Measurements from ENCODE around the gene SYCP2L.
"Not testable (repeated sequence)": the region's sequence is repeated elsewhere in the genome, so short reads cannot be mapped to it uniquely, and the experiment has no call there.

The SYCP2L gene

GRCh38 chr6:10894958-10895357 is 8.1 kb downstream of the SYCP2L start:
- Histone ChIP-seq H3K9ac (ENCODE audit: low read depth in 1 of 2, low read length in 2 of 2) (no peak overlapping the region), H3K9me3 (ENCODE audit: control insufficient read depth in 2 of 2, low read length in 2 of 2) (no peaks in the 10 kb centered on the region), H3K27me3 (ENCODE audit: control insufficient read depth in 2 of 2, insufficient read depth in 2 of 2, low read length in 2 of 2) (peaks cover 0 to 1% of the 10 kb centered on the region in 2 donors), H3K27ac (ENCODE audit: low read depth in 2 of 2, low read length in 2 of 2) (no peak overlapping the region), H3K4me3 (ENCODE audit: low read length in 2 of 2) (no peak overlapping the region), H3K4me1 (ENCODE audit: control insufficient read depth in 2 of 2, insufficient read depth in 2 of 2, low read length in 2 of 2) (no peaks in the 10 kb centered on the region), H3K36me3 (ENCODE audit: control insufficient read depth in 2 of 2, insufficient read depth in 2 of 2, low read length in 2 of 2) (no peaks in the 10 kb centered on the region)

GRCh38 chr6:10896691-10897090 is 9.8 kb downstream of the SYCP2L start:
- no peak overlapping the region for H3K27ac ChIP-seq (ENCODE audit: low read depth in 2 of 2, low read length in 2 of 2)
- H3K9ac ChIP-seq (ENCODE audit: low read depth in 1 of 2, low read length in 2 of 2) = no peak overlapping the region
- peaks cover 0 to 1% of the 10 kb centered on the region in 2 donors for H3K27me3 ChIP-seq (ENCODE audit: control insufficient read depth in 2 of 2, insufficient read depth in 2 of 2, low read length in 2 of 2)
- no peaks in the 10 kb centered on the region for H3K9me3 ChIP-seq (ENCODE audit: control insufficient read depth in 2 of 2, low read length in 2 of 2)
- no peak overlapping the region for H3K4me3 ChIP-seq (ENCODE audit: low read length in 2 of 2)
- H3K36me3 ChIP-seq (ENCODE audit: control insufficient read depth in 2 of 2, insufficient read depth in 2 of 2, low read length in 2 of 2) = no peaks in the 10 kb centered on the region
- H3K4me1 ChIP-seq (ENCODE audit: control insufficient read depth in 2 of 2, insufficient read depth in 2 of 2, low read length in 2 of 2) = no peaks in the 10 kb centered on the region

GRCh38 chr6:10901770-10902169 is 14.9 kb downstream of the SYCP2L start:
- Histone ChIP-seq H3K27me3 (ENCODE audit: control insufficient read depth in 2 of 2, insufficient read depth in 2 of 2, low read length in 2 of 2) (no peaks in the 10 kb centered on the region), H3K9ac (ENCODE audit: low read depth in 1 of 2, low read length in 2 of 2) (no peak overlapping the region), H3K27ac (ENCODE audit: low read depth in 2 of 2, low read length in 2 of 2) (no peak overlapping the region)

GRCh38 chr6:10904015-10904414 is 17.2 kb downstream of the SYCP2L start:
- Histone ChIP-seq H3K9me3 (ENCODE audit: control insufficient read depth in 2 of 2, low read length in 2 of 2) (no peaks in the 10 kb centered on the region), H3K27me3 (ENCODE audit: control insufficient read depth in 2 of 2, insufficient read depth in 2 of 2, low read length in 2 of 2) (no peaks in the 10 kb centered on the region), H3K4me3 (ENCODE audit: low read length in 2 of 2) (no peak overlapping the region), H3K4me1 (ENCODE audit: control insufficient read depth in 2 of 2, insufficient read depth in 2 of 2, low read length in 2 of 2) (no peaks in the 10 kb centered on the region), H3K27ac (ENCODE audit: low read depth in 2 of 2, low read length in 2 of 2) (no peak overlapping the region), H3K9ac (ENCODE audit: low read depth in 1 of 2, low read length in 2 of 2) (no peak overlapping the region), H3K36me3 (ENCODE audit: control insufficient read depth in 2 of 2, insufficient read depth in 2 of 2, low read length in 2 of 2) (no peaks in the 10 kb centered on the region)

More at GRCh38 chr6:10901770-10902169, 14.9 kb downstream of the SYCP2L start:
- Histone ChIP-seq H3K4me3 (ENCODE audit: low read length in 2 of 2) (peak overlapping the region in 1 of 2 donors; percentile 48), H3K9me3 (ENCODE audit: control insufficient read depth in 2 of 2, low read length in 2 of 2) (no peaks in the 10 kb centered on the region), H3K4me1 (ENCODE audit: control insufficient read depth in 2 of 2, insufficient read depth in 2 of 2, low read length in 2 of 2) (no peaks in the 10 kb centered on the region), H3K36me3 (ENCODE audit: control insufficient read depth in 2 of 2, insufficient read depth in 2 of 2, low read length in 2 of 2) (no peaks in the 10 kb centered on the region)

GRCh38 chr6:10908228-10908627 is 21.4 kb downstream of the SYCP2L start:
- no peaks in the 10 kb centered on the region for H3K4me1 ChIP-seq (ENCODE audit: control insufficient read depth in 2 of 2, insufficient read depth in 2 of 2, low read length in 2 of 2)
- no peaks in the 10 kb centered on the region for H3K27me3 ChIP-seq (ENCODE audit: control insufficient read depth in 2 of 2, insufficient read depth in 2 of 2, low read length in 2 of 2)
- no peak overlapping the region for H3K4me3 ChIP-seq (ENCODE audit: low read length in 2 of 2)
- no peak overlapping the region for H3K9ac ChIP-seq (ENCODE audit: low read depth in 1 of 2, low read length in 2 of 2)
- no peak overlapping the region for H3K27ac ChIP-seq (ENCODE audit: low read depth in 2 of 2, low read length in 2 of 2)
- H3K9me3 ChIP-seq (ENCODE audit: control insufficient read depth in 2 of 2, low read length in 2 of 2) = no peaks in the 10 kb centered on the region
- no peaks in the 10 kb centered on the region for H3K36me3 ChIP-seq (ENCODE audit: control insufficient read depth in 2 of 2, insufficient read depth in 2 of 2, low read length in 2 of 2)

- not testable (repeated sequence) for H3K36me3 ChIP-seq (ENCODE audit: control insufficient read depth in 2 of 2, insufficient read depth in 2 of 2, low read length in 2 of 2); H3K4me3 ChIP-seq (ENCODE audit: low read length in 2 of 2); H3K4me1 ChIP-seq (ENCODE audit: control insufficient read depth in 2 of 2, insufficient read depth in 2 of 2, low read length in 2 of 2); H3K27me3 ChIP-seq (ENCODE audit: control insufficient read depth in 2 of 2, insufficient read depth in 2 of 2, low read length in 2 of 2); H3K9ac ChIP-seq (ENCODE audit: low read depth in 1 of 2, low read length in 2 of 2); H3K27ac ChIP-seq (ENCODE audit: low read depth in 2 of 2, low read length in 2 of 2); H3K9me3 ChIP-seq (ENCODE audit: control insufficient read depth in 2 of 2, low read length in 2 of 2)
Measured at GRCh38 chr6:10919520-10919919, 32.7 kb downstream of the SYCP2L start.

GRCh38 chr6:10933126-10933525 is 46.3 kb downstream of the SYCP2L start:
- no peaks in the 10 kb centered on the region for H3K9me3 ChIP-seq (ENCODE audit: control insufficient read depth in 2 of 2, low read length in 2 of 2)

GRCh38 chr6:10939840-10940239 is 53.0 kb downstream of the SYCP2L start:
- Histone ChIP-seq H3K4me1 (ENCODE audit: control insufficient read depth in 2 of 2, insufficient read depth in 2 of 2, low read length in 2 of 2) (no peaks in the 10 kb centered on the region), H3K27ac (ENCODE audit: low read depth in 2 of 2, low read length in 2 of 2) (no peak overlapping the region), H3K27me3 (ENCODE audit: control insufficient read depth in 2 of 2, insufficient read depth in 2 of 2, low read length in 2 of 2) (no peaks in the 10 kb centered on the region), H3K36me3 (ENCODE audit: control insufficient read depth in 2 of 2, insufficient read depth in 2 of 2, low read length in 2 of 2) (no peaks in the 10 kb centered on the region), H3K4me3 (ENCODE audit: low read length in 2 of 2) (no peak overlapping the region), H3K9me3 (ENCODE audit: control insufficient read depth in 2 of 2, low read length in 2 of 2) (no peaks in the 10 kb centered on the region), H3K9ac (ENCODE audit: low read depth in 1 of 2, low read length in 2 of 2) (no peak overlapping the region)

More at GRCh38 chr6:10933126-10933525, 46.3 kb downstream of the SYCP2L start:
- H3K36me3 ChIP-seq (ENCODE audit: control insufficient read depth in 2 of 2, insufficient read depth in 2 of 2, low read length in 2 of 2) = no peaks in the 10 kb centered on the region
- no peaks in the 10 kb centered on the region for H3K4me1 ChIP-seq (ENCODE audit: control insufficient read depth in 2 of 2, insufficient read depth in 2 of 2, low read length in 2 of 2)
- H3K4me3 ChIP-seq (ENCODE audit: low read length in 2 of 2) = no peak overlapping the region
- no peak overlapping the region for H3K27ac ChIP-seq (ENCODE audit: low read depth in 2 of 2, low read length in 2 of 2)
- no peaks in the 10 kb centered on the region for H3K27me3 ChIP-seq (ENCODE audit: control insufficient read depth in 2 of 2, insufficient read depth in 2 of 2, low read length in 2 of 2)
- H3K9ac ChIP-seq (ENCODE audit: low read depth in 1 of 2, low read length in 2 of 2) = no peak overlapping the region

- H3K27ac ChIP-seq (ENCODE audit: low read depth in 2 of 2, low read length in 2 of 2) = no peak overlapping the region
- H3K9ac ChIP-seq (ENCODE audit: low read depth in 1 of 2, low read length in 2 of 2) = no peak overlapping the region
- H3K36me3 ChIP-seq (ENCODE audit: control insufficient read depth in 2 of 2, insufficient read depth in 2 of 2, low read length in 2 of 2) = no peaks in the 10 kb centered on the region
- no peaks in the 10 kb centered on the region for H3K9me3 ChIP-seq (ENCODE audit: control insufficient read depth in 2 of 2, low read length in 2 of 2)
- H3K4me3 ChIP-seq (ENCODE audit: low read length in 2 of 2) = no peak overlapping the region
- H3K4me1 ChIP-seq (ENCODE audit: control insufficient read depth in 2 of 2, insufficient read depth in 2 of 2, low read length in 2 of 2) = no peaks in the 10 kb centered on the region
- peaks cover 0 to 3% of the 10 kb centered on the region in 2 donors for H3K27me3 ChIP-seq (ENCODE audit: control insufficient read depth in 2 of 2, insufficient read depth in 2 of 2, low read length in 2 of 2)
Measured at GRCh38 chr6:10945845-10946244, 59.0 kb downstream of the SYCP2L start.

- H3K27ac ChIP-seq (ENCODE audit: low read depth in 2 of 2, low read length in 2 of 2) = no peak overlapping the region
- peaks cover 0 to 3% of the 10 kb centered on the region in 2 donors for H3K27me3 ChIP-seq (ENCODE audit: control insufficient read depth in 2 of 2, insufficient read depth in 2 of 2, low read length in 2 of 2)
- H3K4me1 ChIP-seq (ENCODE audit: control insufficient read depth in 2 of 2, insufficient read depth in 2 of 2, low read length in 2 of 2) = no peaks in the 10 kb centered on the region
- no peaks in the 10 kb centered on the region for H3K36me3 ChIP-seq (ENCODE audit: control insufficient read depth in 2 of 2, insufficient read depth in 2 of 2, low read length in 2 of 2)
- H3K9ac ChIP-seq (ENCODE audit: low read depth in 1 of 2, low read length in 2 of 2) = no peak overlapping the region
- H3K4me3 ChIP-seq (ENCODE audit: low read length in 2 of 2) = no peak overlapping the region
- H3K9me3 ChIP-seq (ENCODE audit: control insufficient read depth in 2 of 2, low read length in 2 of 2) = no peaks in the 10 kb centered on the region
Measured at GRCh38 chr6:10947966-10948365, 61.1 kb downstream of the SYCP2L start.
